HepG2 (cell line): ENCODE results near the gene APLP1.

Source experiments
- CTCF ChIP-seq: sonication (generic); formaldehyde crosslinking; IDR thresholded peaks from 2 replicates; pipeline ENCODE4 v1.5.0; 2020; ENCODE audit warnings: mild to moderate bottlenecking, missing genetic modification reagents, moderate library complexity
- ELF1 ChIP-seq: sonication (generic); formaldehyde crosslinking; IDR thresholded peaks from 2 replicates; pipeline ENCODE4 v1.4.0; 2020; ENCODE audit warnings: missing genetic modification reagents
- EZH2 ChIP-seq: conservative IDR thresholded peaks from 2 replicates; pipeline ENCODE4 v1.6.1; 2012; ENCODE audit warnings: mild to moderate bottlenecking, low read depth, low read length, moderate library complexity
- HBP1 ChIP-seq: IDR thresholded peaks from 2 replicates; pipeline ENCODE4 v1.6.1; 2016; ENCODE audit warnings: low read depth, control low read depth
- MYC ChIP-seq: sonication (generic); formaldehyde crosslinking; IDR thresholded peaks from 2 replicates; pipeline ENCODE4 v1.9.0; 2021; ENCODE audit warnings: missing genetic modification reagents, borderline replicate concordance
- REST ChIP-seq, 2 experiments: IDR thresholded peaks; 2 replicates each; pipeline ENCODE4 v1.6.1; 2011 to 2012; ENCODE audit warnings: low read length in 2 of 2, borderline replicate concordance in 1 of 2, low read depth in 1 of 2, mild to moderate bottlenecking in 1 of 2, moderate library complexity in 1 of 2
- SMAD1 ChIP-seq: sonication (generic); formaldehyde crosslinking; IDR thresholded peaks from 2 replicates; pipeline ENCODE4 v1.4.0; 2020; ENCODE audit warnings: missing genetic modification reagents, low read depth, mild to moderate bottlenecking, borderline replicate concordance
- SOX6 ChIP-seq, 2 experiments: fragments of 450-650 bp in 1 of 2; sonication (generic) in 1 of 2; formaldehyde crosslinking in 1 of 2; IDR thresholded peaks; 2 replicates each; pipeline versions ENCODE4 v1.4.0 to v1.6.1; 2017 to 2020; ENCODE audit warnings: antibody characterized with exemption in 1 of 2, mild to moderate bottlenecking in 1 of 2, missing genetic modification reagents in 1 of 2
- SUZ12 ChIP-seq: fragments of 150-350 bp; IDR thresholded peaks from 2 replicates; pipeline ENCODE4 v1.6.1; 2014; ENCODE audit warnings: low read depth, low read length
- ZFY ChIP-seq: sonication (generic); formaldehyde crosslinking; IDR thresholded peaks from 2 replicates; pipeline ENCODE4 v1.4.0; 2020; ENCODE audit warnings: missing genetic modification reagents
- ZNF20 ChIP-seq: sonication (generic); formaldehyde crosslinking; IDR thresholded peaks from 2 replicates; pipeline ENCODE4 v1.4.0; 2020; ENCODE audit warnings: mild to moderate bottlenecking, moderate library complexity, missing genetic modification reagents
- ZNF232 ChIP-seq: sonication (generic); formaldehyde crosslinking; IDR thresholded peaks from 2 replicates; pipeline ENCODE4 v1.4.0; 2020; ENCODE audit warnings: missing genetic modification reagents, borderline replicate concordance
- ZNF3 ChIP-seq: IDR thresholded peaks from 2 replicates; pipeline ENCODE4 v1.7.0; 2017; ENCODE audit warnings: inconsistent platforms
- ZNF703 ChIP-seq: sonication (generic); formaldehyde crosslinking; IDR thresholded peaks from 2 replicates; pipeline ENCODE4 v1.5.1; 2020; ENCODE audit warnings: missing genetic modification reagents, mild to moderate bottlenecking, moderate library complexity, borderline replicate concordance

GRCh38 chr19:35888398-35888797 is 20.0 kb downstream of the APLP1 start:
- TF ChIP-seq ZNF703 (CRISPR knock-in tag) (no peak), SOX6 (IDR thresholded peaks at IDR 0.05) (no peak), SOX6 (CRISPR knock-in tag; IDR thresholded peaks at IDR 0.05) (no peak), EZH2 (no peak), SUZ12 (no peak), ZNF20 (CRISPR knock-in tag) (no peak), ZNF3 (CRISPR knock-in tag) (no peak), ZFY (CRISPR knock-in tag) (no peak), ELF1 (CRISPR knock-in tag) (no peak), MYC (CRISPR knock-in tag) (no peak), ZNF232 (CRISPR knock-in tag) (no peak), REST (IDR thresholded peaks at IDR 0.05; ENCODE audit: borderline replicate concordance in 1 of 2, low read depth in 1 of 2, low read length in 2 of 2) (no peak), SMAD1 (CRISPR knock-in tag) (no peak), CTCF (CRISPR knock-in tag) (no peak), HBP1 (no peak)
